Osteocyte (in vitro differentiated cells): ENCODE data around the gene PLEKHG3. TPM values are rescaled to one million over a fixed set of nuclear protein-coding genes. Genes with fewer than 3 reads are reported as not detected.

Experiments used
- DNase-seq: peaks from one replicate; pipeline ENCODE4 v3.0.0; 2021; ENCODE audit warnings: mixed read lengths; ENCODE audit not compliant: unreplicated experiment; ENCODE audit errors: extremely low spot score
- H3K27ac Mint-ChIP-seq: one replicate; pipeline ENCODE4 v1.8.0; 2021; ENCODE audit warnings: mild to moderate bottlenecking, mixed read lengths; ENCODE audit not compliant: unreplicated experiment
- H3K27me3 Mint-ChIP-seq: one replicate; pipeline ENCODE4 v1.8.0; 2021; ENCODE audit warnings: mixed read lengths; ENCODE audit not compliant: unreplicated experiment
- H3K36me3 Mint-ChIP-seq: one replicate; pipeline ENCODE4 v1.8.0; 2021; ENCODE audit warnings: mixed read lengths; ENCODE audit not compliant: unreplicated experiment
- H3K4me1 Mint-ChIP-seq: one replicate; pipeline ENCODE4 v1.8.0; 2021; ENCODE audit warnings: mixed read lengths; ENCODE audit not compliant: unreplicated experiment
- H3K4me3 Mint-ChIP-seq: one replicate; pipeline ENCODE4 v1.8.0; 2021; ENCODE audit warnings: mild to moderate bottlenecking, moderate library complexity, mixed read lengths; ENCODE audit not compliant: unreplicated experiment
- H3K9me3 Mint-ChIP-seq: one replicate; pipeline ENCODE4 v1.8.0; 2021; ENCODE audit warnings: mixed read lengths; ENCODE audit not compliant: unreplicated experiment
- total RNA-seq: library from RNA; stranded (reverse); gene quantifications from 2 replicates; pipeline ENCODE4 v1.2.1, GENCODE V29; 2021
- TF ChIP-seq, protein P1 (sequence below): fragments of 200-600 bp; sonication (generic); IDR thresholded peaks from 2 replicates; pipeline ENCODE4 v1.5.0; 2021; ENCODE audit warnings: antibody characterized with exemption, mild to moderate bottlenecking, moderate library complexity

PLEKHG3 gene
- total RNA-seq, 1 donor from 2014 or later: 96.3 TPM

- H3K36me3 Mint-ChIP-seq: no peaks in the 10 kb centered on the region
- no peaks in the 10 kb centered on the region for H3K27me3 Mint-ChIP-seq
- TF ChIP-seq, protein P1, sequence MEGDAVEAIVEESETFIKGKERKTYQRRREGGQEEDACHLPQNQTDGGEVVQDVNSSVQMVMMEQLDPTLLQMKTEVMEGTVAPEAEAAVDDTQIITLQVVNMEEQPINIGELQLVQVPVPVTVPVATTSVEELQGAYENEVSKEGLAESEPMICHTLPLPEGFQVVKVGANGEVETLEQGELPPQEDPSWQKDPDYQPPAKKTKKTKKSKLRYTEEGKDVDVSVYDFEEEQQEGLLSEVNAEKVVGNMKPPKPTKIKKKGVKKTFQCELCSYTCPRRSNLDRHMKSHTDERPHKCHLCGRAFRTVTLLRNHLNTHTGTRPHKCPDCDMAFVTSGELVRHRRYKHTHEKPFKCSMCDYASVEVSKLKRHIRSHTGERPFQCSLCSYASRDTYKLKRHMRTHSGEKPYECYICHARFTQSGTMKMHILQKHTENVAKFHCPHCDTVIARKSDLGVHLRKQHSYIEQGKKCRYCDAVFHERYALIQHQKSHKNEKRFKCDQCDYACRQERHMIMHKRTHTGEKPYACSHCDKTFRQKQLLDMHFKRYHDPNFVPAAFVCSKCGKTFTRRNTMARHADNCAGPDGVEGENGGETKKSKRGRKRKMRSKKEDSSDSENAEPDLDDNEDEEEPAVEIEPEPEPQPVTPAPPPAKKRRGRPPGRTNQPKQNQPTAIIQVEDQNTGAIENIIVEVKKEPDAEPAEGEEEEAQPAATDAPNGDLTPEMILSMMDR: no peak
- DNase-seq: no peak
- H3K4me1 Mint-ChIP-seq: peaks cover 41% of the 10 kb centered on the region
- no peak overlapping the region for H3K4me3 Mint-ChIP-seq
- H3K9me3 Mint-ChIP-seq: no peaks in the 10 kb centered on the region
- H3K27ac Mint-ChIP-seq: no peak overlapping the region
Measured at GRCh38 chr14:64765740-64766302, 61.6 kb downstream of the PLEKHG3 start.

GRCh38 chr14:64766430-64767151 is 62.4 kb downstream of the PLEKHG3 start:
- H3K9me3 Mint-ChIP-seq: no peaks in the 10 kb centered on the region
- no peak overlapping the region for H3K4me3 Mint-ChIP-seq
- H3K4me1 Mint-ChIP-seq: peaks cover 33% of the 10 kb centered on the region
- TF ChIP-seq, protein P1: no peak
- no peaks in the 10 kb centered on the region for H3K27me3 Mint-ChIP-seq
- no peak overlapping the region for H3K27ac Mint-ChIP-seq
- DNase-seq: no peak
- H3K36me3 Mint-ChIP-seq: no peaks in the 10 kb centered on the region

DNA sequence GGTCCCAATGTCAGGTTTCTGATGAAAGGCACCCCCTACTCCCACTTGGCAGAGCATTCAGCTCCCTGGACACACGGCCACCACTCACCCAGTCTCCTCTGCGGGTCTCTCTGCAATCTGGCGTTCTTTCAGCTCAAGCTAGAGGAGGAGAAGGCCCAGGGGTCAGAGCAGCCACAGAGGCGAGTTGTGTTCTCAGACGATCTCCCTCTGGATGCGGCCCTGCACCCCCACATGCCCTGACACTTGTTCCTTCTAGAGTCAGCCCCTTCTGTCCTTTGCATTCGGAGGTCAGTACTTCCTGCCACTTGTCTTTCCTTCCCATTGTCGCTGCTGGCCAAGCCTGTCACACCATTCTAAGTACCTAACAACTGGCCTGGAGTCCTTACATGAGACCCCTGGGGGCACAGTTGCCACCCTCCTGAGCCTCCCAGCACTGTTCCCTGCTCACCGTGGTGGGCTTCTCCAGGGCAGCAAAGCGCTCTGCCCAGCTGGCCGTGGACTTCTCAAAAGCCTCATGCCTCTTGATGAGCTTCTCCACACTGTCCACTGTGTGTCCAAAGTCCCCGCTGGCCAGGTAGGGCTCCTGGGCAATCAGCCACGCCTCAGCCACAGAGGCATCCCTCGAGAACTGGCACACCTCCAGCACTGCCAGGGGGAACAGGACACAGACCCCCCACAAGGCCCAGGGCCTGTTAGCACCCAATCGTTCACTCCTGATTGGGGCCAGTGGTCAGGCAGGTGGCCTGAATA is 63.2 kb downstream of the PLEKHG3 start:
- Mint-ChIP-seq H3K27me3 (no peaks in the 10 kb centered on the region), H3K4me3 (no peak overlapping the region), H3K27ac (no peak overlapping the region), H3K36me3 (no peaks in the 10 kb centered on the region), H3K9me3 (no peaks in the 10 kb centered on the region), H3K4me1 (peaks cover 25% of the 10 kb centered on the region)
- no peak for DNase-seq
- TF ChIP-seq, protein P1: no peak

GRCh38 chr14:64768401-64769095 is 64.3 kb downstream of the PLEKHG3 start:
- H3K36me3 Mint-ChIP-seq: peaks cover 1% of the 10 kb centered on the region
- peaks cover 14% of the 10 kb centered on the region for H3K4me1 Mint-ChIP-seq
- no peak overlapping the region for H3K4me3 Mint-ChIP-seq
- TF ChIP-seq, protein P1: no peak
- H3K27ac Mint-ChIP-seq: no peak overlapping the region
- H3K27me3 Mint-ChIP-seq: no peaks in the 10 kb centered on the region
- H3K9me3 Mint-ChIP-seq: no peaks in the 10 kb centered on the region
- DNase-seq: no peak
